NCI-H226 (cell line): ENCODE data around the gene FAM120A.
"Not testable (repeated sequence)": the region's sequence is repeated elsewhere in the genome, so short reads cannot be mapped to it uniquely, and the experiment has no call there.

Experiments
- DNase-seq: peaks from one replicate; pipeline ENCODE4 v3.0.0-alpha.2; 2015

Gene FAM120A

GRCh38 chr9:93475108-93475507, 23.6 kb downstream of the FAM120A start:
- DNase-seq, result no peak

GRCh38 chr9:93475856-93476255, 24.4 kb downstream of the FAM120A start:
- no peak for DNase-seq

DNA sequence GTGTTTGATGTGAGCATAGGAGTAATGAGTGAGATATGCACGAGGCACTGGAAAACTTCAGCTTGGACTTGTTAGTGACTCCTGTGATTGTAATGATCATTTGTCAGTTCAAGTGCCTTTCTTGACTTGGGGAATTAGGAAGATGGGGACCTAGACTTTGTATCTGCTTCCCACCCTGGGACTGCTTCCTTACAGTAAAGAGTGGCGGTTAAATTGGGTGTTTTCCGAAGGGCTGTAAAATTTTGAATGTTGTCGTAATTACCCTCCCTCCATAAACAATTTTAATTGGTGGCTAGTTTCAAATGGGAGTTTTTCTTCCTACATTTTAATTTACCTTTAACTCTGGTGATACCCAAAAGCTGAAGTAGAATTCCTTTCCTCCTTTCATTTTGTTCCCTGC, 25.4 kb downstream of the FAM120A start:
- DNase-seq, result no peak

DNA sequence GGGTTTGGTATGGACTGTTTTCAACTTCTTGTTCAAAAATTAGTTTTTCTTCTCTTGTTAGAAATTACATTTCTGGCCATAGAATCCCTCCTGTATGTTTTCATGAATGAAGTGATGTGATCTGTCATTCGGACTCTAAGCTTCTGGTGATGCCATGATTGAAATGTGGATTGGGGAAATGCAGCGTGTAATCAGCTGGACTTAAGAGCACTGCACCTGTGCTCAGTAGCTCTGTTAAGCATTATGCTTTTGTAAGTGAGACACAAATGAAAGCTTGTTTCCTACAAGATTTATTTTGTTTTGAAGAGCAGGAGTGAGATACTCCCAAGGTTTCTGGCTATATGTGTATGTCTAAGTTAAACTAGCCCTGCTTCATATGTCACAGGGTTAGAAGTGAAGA, 25.9 kb downstream of the FAM120A start:
- DNase-seq, result no peak

- no peak for DNase-seq
These were observed 28.2 kb downstream of the FAM120A start for GRCh38 chr9:93479726-93480125.

- no peak for DNase-seq
These were observed 28.8 kb downstream of the FAM120A start for GRCh38 chr9:93480262-93480661.

DNA sequence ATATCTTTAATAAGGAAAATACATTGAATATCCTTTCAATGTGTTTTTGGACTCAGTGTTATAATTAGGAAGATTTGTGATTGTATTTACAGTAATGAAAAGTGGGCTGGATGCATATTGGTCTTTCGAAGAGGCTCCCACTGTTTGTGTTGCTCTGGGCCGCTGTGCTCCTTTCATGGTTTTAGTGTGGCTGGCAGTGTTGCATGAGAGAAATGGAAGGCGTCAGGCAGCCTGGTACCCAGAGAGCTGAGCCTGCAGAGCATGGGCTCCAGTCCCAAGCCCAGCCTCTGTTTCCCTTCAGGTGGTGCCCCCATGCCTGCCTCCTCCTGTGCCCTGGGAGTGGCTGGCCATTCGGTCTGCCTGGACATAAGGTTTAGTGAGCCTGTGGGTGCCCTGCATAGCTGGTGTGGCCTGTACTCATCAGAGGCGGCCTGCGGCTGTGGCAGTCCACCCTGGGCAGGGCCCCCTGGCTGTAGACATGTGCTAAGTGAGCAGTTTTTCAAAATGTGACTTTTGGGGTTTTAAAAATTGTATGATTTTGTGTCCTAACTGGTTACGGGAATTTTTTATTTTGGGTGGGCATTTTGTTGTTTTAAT, 29.3 kb downstream of the FAM120A start:
- DNase-seq, result no peak

DNA sequence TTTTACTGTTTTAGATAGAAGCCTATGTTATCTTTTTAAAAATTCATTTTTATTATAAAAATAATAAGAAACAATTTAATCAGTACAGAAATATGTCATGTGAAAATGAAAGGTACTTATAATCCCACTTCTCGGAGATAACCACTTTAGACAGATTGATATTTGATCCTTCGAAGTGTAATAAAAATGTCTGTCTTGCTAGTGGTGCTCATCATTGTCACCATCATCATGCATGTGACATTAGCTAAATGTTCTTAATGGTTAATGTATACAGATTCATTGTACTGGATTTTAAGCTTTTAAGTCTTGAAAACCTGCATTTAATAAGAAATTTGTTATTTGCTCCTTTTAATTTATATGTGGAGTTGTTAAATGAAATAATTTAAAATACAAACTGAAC, 32.0 kb downstream of the FAM120A start:
- no peak for DNase-seq

GRCh38 chr9:93486268-93486667, 34.8 kb downstream of the FAM120A start:
- no peak for DNase-seq

GRCh38 chr9:93488244-93488643, 36.8 kb downstream of the FAM120A start:
- DNase-seq, result no peak

- no peak for DNase-seq
These were observed 40.2 kb downstream of the FAM120A start for GRCh38 chr9:93491593-93492232.

DNA sequence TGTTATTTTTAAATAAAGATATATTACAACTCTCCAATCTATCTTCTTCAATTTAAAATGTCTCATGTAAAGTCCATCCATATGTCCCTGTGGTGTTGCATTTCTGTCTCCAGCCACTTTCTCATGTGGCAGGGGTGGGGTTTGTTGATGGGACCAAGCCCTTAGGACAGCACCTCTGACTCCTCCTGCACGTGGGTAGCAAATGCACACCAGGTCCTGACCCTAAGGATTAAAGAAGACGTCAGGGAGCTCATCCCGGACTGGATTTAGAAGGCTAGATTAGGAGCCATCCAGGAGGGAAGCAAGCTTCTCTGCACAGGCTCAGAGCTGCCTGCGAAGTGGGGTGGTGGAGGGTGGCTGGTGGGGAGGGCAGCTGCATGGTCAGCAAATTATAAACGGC, 40.8 kb downstream of the FAM120A start:
- DNase-seq, result no peak

DNA sequence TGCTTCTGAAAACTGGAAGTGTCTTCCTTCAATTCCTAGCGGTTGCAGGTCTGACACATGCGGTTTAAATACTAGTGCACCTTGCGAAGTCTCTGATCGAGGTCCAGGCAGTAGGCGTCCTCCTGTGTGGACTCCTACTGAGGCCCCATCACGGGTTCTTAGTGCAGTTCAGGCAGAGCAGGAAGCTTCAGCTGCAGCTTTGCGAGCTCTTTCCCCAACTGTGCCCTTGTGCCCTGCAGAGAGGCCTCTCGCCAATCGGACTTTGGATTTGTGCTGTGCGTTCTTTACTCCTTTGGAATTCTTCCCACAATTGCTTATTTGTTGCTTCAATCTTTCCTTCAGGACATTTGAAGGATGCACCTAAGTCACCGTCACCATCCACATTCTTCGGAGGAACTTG, 42.5 kb downstream of the FAM120A start:
- DNase-seq, result no peak

GRCh38 chr9:93496285-93496684, 44.8 kb downstream of the FAM120A start:
- no peak for DNase-seq

DNA sequence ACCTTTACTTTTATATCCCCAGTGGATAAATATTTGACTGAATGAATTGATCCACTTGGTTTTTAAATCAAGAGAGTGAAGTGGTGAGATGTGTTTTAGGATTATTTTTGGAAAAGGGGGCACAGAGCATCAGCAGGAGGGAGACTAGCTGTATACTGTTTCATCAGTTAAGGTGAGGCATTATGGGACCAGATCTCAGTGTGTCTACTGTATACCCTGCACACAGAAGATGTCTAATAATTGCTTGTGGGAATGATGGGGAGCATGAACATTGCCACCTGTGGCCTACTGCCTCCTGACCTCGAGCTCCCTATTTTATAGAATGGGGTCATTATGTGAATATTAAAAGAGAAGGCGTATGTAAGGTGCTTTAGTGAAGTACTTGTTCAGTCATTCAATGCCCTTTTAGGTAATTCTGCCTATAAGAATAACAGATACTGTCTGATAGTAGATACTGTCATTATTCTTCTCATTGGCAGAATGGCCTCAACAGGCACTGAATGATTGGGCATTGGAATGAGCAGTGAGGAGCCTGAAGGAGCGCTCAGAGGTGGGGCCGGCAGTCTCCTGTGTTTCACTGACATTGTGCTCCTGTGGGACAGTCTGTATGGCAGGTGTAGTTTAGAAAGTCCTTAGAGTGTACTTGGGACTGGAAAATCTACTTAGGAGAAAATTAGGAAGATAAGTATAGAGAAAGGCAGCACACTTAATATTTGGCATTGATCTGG, 49.2 kb downstream of the FAM120A start:
- no peak for DNase-seq

DNA sequence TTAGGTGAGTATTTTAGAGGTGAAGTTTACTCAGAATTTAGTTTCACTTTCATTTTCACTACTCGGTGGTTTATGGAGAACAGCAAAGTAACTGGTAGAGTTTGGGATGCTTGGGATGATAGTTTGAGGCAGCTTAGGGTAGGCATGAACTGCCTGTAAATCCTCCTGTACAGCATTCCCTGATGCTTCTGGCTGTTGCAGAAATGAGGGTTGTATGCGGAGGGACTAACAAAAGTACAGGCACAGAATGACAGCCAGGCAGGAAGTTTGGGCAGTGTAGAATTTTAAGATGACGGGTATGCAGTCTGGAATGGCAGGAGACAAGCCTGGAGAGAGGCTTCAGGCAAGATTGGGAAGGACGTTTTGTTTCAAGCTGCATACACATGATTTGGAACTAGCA, 49.9 kb downstream of the FAM120A start:
- DNase-seq, result no peak

DNA sequence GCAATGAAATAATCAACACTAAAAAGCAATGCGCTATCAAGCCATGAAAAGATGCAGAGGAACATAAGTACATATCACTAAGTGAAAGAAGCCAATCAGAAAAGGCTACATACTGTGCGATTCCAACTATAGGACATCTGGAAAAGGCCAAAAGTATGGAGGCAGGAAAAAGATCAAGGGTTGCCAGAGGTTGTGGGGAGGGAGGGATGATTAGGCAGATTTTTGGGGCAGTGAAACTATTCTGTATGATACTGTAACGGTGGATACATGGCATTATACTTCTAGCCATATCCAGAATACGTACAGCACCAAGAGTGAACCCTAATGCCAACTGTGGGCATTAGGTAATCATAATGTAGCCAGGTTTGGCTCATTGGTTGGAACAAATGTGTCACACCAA, 51.9 kb downstream of the FAM120A start:
- no peak for DNase-seq

GRCh38 chr9:93505541-93506132, 54.2 kb downstream of the FAM120A start:
- DNase-seq, result no peak

DNA sequence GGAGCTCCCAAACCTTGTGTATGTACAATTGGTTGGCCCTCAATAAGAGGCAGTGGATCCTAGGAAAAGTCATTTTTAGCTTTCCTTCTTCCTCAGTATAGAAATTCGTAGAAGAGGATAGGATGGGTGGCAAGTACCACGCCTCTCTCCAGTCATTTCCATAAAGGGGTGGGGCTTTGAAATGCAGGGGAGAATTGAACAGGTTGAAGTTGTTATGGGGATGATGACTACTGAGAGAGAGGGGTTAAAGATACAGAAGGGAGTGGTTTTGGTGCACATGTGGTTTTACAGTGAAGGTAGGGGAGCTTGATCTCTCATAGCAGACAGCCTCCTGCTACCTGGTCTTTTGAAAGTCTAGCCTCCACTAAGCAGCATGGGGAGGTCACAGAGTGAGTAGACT, 56.3 kb downstream of the FAM120A start:
- DNase-seq, result no peak

- no peak for DNase-seq
These were observed 56.7 kb downstream of the FAM120A start for GRCh38 chr9:93508207-93508606.

GRCh38 chr9:93509084-93509483, 57.6 kb downstream of the FAM120A start:
- no peak for DNase-seq

GRCh38 chr9:93510041-93510440, 58.6 kb downstream of the FAM120A start:
- no peak for DNase-seq

GRCh38 chr9:93511228-93511627, 59.7 kb downstream of the FAM120A start:
- DNase-seq, result not testable (repeated sequence)
